RCC 7860 (cell line): ENCODE measurements around the gene MYORG.

Experiments used
- DNase-seq: peaks from one replicate; pipeline ENCODE4 v3.0.0-alpha.2; 2015; ENCODE audit warnings: low spot score
- FAIRE-seq: peaks from 2 replicates; lab custom pipeline; 2012; peaks lifted over from hg19 to GRCh38; lab: Jason Lieb, UNC

Gene MYORG

DNA sequence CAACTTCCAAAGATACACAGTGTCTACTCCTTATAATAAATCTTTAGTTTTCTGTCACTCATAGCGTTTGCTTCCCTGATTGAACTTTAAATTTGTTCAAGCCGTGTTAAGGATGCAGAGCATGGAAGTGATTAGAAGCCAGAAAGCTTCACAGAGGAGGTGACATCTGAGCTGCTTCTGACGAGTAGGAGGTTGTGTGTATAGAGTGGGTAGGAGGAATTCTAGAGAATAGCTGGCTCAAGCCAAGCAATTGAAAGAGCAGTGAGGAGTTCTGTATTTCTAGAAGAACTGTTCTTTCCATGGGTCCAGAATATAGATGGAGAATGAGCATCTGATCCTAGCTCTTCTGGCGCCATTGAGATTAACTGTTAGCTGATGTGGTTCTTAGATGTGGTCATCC, 41.3 kb downstream of the MYORG start:
- FAIRE-seq = no peak
- DNase-seq = no peak

GRCh38 chr9:34334916-34335315, 41.8 kb downstream of the MYORG start:
- DNase-seq = no peak
- FAIRE-seq = no peak

- DNase-seq = no peak
- no peak for FAIRE-seq
Measured at GRCh38 chr9:34334337-34334824, 42.3 kb downstream of the MYORG start.

DNA sequence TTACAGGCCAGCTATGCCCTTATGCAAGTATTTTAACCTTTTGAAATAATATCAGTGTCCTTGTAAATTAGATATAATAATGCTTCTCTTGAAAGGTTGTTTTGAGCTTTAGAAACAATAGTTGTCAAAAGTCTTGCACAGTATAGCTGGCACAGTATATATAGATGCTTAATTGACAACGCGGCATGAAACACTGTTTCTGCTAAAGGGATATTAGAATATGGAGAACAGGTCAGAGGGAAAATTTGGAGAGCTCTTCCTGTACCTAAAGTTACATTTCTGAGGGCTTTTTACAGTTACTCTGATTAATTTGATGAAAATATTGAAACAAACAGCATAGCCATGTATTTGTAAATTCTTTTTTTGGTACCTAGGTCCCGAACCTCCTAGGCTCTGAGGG, 42.9 kb downstream of the MYORG start:
- FAIRE-seq (no peak), DNase-seq (no peak)

- DNase-seq = no peak
- no peak for FAIRE-seq
Measured at GRCh38 chr9:34332076-34332964, 44.4 kb downstream of the MYORG start.

GRCh38 chr9:34331196-34331595, 45.5 kb downstream of the MYORG start:
- FAIRE-seq (no peak), DNase-seq (no peak)

- DNase-seq = peak; percentile 99
- peak; percentile 95 for FAIRE-seq
Measured at GRCh38 chr9:34328987-34329832, 47.5 kb downstream of the MYORG start, which contains the start of the genes KIF24 and NUDT2. Gene KIF24 (minus strand): TSS chr9:34329268. CDS start chr9:34311346, 17,922 bp downstream. Gene NUDT2 (plus strand): TSS chr9:34329569. CDS start chr9:34339040, 9,471 bp downstream.

GRCh38 chr9:34328500-34328986, 48.2 kb downstream of the MYORG start:
- no peak for FAIRE-seq
- peak; percentile 7 for DNase-seq

DNA sequence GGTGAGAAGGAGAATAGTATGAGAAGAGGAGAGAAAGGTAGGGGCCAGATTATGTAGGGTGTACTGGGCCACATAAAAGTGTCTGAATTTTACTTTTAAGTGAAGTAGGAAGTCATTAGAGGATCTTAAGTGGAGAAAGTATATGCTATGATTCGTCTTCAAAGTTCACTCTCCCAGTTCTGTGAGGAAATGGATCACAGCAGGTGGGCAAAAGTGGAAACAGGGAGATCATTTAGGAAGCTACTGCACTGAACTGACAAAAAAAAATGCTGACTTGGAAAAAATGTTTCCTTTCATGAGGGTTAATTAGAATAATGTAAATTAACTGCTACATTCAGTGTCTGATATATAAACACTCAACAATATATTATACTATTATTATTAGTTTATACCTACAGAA, 50.0 kb downstream of the MYORG start:
- FAIRE-seq = no peak
- no peak for DNase-seq

DNA sequence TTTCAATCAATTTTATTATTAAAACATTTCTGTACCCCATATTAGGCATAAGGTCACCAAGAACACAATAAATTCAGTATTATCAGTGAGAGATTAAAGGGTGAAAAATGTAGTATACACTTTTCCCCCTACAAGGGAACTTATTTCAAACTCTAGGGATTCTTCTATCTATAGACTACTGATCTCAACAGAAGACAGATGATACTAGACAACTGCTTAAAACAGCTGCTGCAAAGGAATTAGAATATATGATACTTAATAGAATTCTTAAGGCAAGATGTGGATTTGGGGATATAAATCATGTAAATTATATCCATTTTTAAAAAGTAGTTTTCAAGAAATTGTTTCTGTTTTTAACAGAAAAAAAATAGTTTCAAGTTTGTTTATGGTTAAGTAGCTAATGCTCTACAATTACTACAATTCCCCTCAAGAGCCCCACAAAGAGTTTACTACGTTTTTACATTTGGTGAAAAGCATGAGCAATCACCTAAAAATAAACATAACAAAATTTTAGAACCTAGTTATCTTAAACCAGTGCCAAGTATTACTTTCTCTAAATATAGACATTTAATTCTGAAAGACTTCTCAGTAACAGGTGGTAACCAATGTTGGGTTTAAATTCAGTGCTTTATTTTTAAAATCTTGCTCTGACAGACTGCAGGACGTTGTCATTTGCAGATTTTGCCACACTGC, 53.7 kb downstream of the MYORG start:
- no peak for DNase-seq
- FAIRE-seq = no peak

- DNase-seq (no peak), FAIRE-seq (no peak)
Measured at GRCh38 chr9:34321451-34321850, 55.2 kb downstream of the MYORG start.

DNA sequence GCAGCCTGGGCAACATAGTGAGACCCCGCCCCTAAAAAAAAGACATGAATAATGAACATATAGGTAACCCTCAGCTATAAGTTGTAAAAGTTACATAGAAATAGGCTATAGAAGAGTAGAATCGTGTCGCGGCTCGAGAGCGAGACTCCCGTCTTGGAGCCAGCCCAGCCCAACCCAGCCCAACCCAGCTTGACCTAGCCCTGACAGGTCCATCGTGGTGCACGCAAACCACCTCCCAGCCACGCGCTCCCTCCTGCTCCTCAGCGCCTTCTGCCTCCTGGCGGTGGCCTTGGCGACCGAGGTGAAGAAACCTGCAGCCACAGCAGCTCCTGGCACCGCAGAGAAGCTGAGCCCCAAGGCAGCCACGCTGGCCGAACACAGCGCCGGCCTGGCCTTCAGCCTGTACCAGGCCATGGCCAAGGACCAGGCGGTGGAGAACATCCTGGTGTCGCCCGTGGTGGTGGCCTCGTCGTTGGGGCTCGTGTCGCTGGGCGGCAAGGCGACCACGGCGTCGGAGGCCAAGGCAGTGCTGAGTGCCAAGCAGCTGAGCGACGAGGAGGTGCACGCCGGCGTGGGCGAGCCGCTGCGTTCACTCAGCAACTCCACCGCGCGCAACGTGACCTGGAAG, 58.4 kb downstream of the MYORG start:
- FAIRE-seq (no peak), DNase-seq (no peak)

DNA sequence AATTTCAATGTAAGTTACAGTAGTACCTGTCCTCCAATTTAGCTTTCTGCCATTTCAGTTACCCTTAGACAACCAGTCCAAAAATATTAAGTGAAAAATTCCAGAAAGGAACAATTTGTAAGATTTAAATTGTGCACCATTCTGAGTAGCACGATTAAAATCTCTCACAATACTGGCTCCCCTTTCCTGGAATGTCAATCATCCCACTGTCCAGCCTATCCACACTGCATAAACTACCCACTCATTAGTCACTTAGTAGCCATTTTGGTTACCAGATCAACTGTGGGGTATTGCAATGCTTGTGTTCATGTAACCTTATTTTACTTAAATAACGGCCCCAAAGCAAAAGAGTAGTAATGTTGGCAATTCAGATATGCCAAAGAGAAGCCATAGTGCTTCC, 59.3 kb downstream of the MYORG start:
- no peak for DNase-seq
- no peak for FAIRE-seq
